GM12801 (cell line): ENCODE data around the gene DAPK2.

Experiments used
- CTCF ChIP-seq: IDR thresholded peaks from one replicate; pipeline ENCODE4 v1.5.1; 2011; ENCODE audit warnings: control low read depth; ENCODE audit not compliant: insufficient read length; ENCODE audit errors: extremely low read depth

The DAPK2 gene

GRCh38 chr15:63879211-63879610 is 167.1 kb downstream of the DAPK2 start:
- TF ChIP-seq CTCF = no peak

GRCh38 chr15:63877713-63878271 is 168.5 kb downstream of the DAPK2 start:
- TF ChIP-seq CTCF = no peak

- no peak for TF ChIP-seq CTCF
These were observed 170.1 kb downstream of the DAPK2 start for GRCh38 chr15:63876085-63876662.

- TF ChIP-seq CTCF = no peak
These were observed 171.7 kb downstream of the DAPK2 start for GRCh38 chr15:63874616-63875015.

- no peak for TF ChIP-seq CTCF
These were observed 173.3 kb downstream of the DAPK2 start for GRCh38 chr15:63872759-63873510.

GRCh38 chr15:63870487-63871209 is 175.6 kb downstream of the DAPK2 start:
- no peak for TF ChIP-seq CTCF

GRCh38 chr15:63870043-63870394 is 176.3 kb downstream of the DAPK2 start:
- no peak for TF ChIP-seq CTCF
